Bladder microvascular endothelial cell (primary cell): ENCODE data around the gene FXYD2. TPM values are rescaled to one million over a fixed set of nuclear protein-coding genes. Genes with fewer than 3 reads are reported as not detected.

Experiments used
- total RNA-seq: library from RNA; depleted of rRNA; stranded (reverse); fragments of >200 nt; gene quantifications from 2 replicates; pipeline ENCODE4 v1.2.3, GENCODE V29; 2014

Gene FXYD2
- total RNA-seq, result 0.31 and 0.32 TPM in 2 replicates

DNA sequence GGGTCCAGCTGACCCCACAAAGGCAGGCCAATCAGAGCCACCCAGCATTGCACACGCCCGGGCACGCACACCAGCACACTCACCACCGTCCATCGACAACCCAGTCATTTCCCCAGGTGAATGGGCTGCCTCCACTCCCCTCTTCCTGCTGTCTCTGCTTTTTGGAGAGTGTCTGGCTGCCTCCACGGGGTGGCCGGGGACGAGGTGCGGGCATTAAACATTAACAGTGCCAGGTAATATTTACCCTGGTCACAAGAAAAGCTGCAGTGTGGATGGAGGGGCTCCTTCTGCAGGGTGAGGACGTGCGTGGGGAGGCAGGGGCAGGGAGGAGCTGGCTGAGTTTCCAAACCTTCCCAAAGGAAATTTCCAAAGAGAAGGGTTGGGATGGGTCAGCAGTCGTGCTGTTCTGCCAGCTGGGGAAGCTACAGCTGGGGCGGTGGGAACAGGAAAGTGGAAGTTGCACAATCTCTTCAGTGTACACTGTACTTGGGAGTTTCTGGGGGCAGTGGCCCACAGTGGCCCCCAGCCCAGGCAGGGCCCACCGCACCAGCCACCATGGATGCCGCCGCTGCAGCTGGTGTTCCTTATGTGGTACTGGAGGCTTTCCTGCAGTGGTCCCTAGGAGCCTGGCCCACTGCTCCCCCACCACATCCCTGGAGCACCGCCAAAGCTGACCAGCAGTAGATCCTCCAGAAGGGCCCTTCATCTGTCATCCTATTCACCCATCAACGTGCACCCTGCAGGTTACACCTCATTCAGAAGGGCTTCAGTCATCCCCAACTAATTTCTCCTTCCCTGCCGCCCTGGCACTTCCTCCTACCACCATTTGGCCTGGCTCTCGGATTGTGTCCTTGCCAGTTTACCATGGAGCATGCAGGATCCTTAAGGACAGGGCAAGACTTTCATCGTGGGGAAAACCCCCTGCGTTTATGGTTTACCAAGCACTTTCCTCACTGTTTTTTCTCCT is at the start of gene FXYD2:
FXYD2 (minus strand) TSS at position 174 of the 967 bp plus-strand sequence; CDS start at position 108, 66 bp downstream.

DNA sequence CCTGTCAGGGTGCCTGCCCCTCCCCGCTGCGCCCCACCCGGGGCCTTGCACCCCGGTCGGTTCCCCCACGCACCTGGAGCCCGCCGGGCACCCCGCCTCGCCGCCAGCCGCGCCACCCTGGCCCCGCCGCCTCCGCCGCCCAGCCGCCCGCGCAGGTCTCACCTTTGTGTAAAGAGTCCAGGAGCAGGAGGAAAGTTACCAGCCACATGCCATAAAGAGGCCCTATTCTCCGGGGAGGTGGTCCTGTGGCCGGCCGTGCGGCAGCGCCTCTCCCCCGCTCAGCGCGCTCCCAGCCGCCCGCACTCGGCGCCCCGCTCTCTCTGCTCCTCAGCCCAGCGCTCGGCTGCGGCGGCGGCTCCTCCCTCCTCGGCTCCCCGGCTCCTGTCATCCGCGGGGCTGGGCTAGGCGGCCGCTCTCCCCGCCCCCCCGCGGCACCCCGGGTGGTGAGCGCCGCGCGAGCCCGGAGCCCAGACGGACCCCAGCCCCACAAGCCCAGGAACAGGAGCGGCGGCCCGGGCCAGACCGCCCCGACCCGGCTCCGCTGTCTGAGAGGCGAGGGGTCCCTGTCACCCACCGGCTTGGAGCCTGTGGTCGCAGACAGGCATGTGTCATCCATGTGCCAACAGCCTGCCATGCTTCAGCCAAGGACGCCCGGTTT is 27.5 kb downstream of the FXYD2 start, which contains the start of gene DSCAML1:
DSCAML1 (minus strand) TSS at position 345 of the 658 bp plus-strand sequence; CDS start at position 208, 137 bp downstream.

Other genes with a start within 250 kb of the FXYD2 start
- gene DSCAML1, start 27.5 kb downstream of the FXYD2 start, total RNA-seq, result not detected in 2 replicates
- gene FXYD6, start 51.9 kb upstream of the FXYD2 start, total RNA-seq, result under 0.01 and 0.38 TPM in 2 replicates
- gene TMPRSS13, start 104.7 kb upstream of the FXYD2 start, total RNA-seq, result not detected in 2 replicates
- under 0.01 TPM in 1 of 2 replicates, not detected in the other for gene IL10RA, start 161.7 kb upstream of the FXYD2 start, total RNA-seq